GM12892 (cell line): Measurements from ENCODE around the gene ADCY7.

Experiments
- POLR2A ChIP-seq: IDR thresholded peaks from 2 replicates; pipeline ENCODE4 v1.6.1; 2011; ENCODE audit warnings: low read depth, low read length, control low read depth
- POLR2AphosphoS5 ChIP-seq: IDR thresholded peaks from 2 replicates; pipeline ENCODE4 v1.6.1; 2011; ENCODE audit warnings: low read depth, low read length, control low read depth
- TAF1 ChIP-seq: IDR thresholded peaks from 2 replicates; pipeline ENCODE4 v1.6.1; 2011; ENCODE audit warnings: low read depth, mild to moderate bottlenecking, control low read depth, low read length, borderline replicate concordance

DNA sequence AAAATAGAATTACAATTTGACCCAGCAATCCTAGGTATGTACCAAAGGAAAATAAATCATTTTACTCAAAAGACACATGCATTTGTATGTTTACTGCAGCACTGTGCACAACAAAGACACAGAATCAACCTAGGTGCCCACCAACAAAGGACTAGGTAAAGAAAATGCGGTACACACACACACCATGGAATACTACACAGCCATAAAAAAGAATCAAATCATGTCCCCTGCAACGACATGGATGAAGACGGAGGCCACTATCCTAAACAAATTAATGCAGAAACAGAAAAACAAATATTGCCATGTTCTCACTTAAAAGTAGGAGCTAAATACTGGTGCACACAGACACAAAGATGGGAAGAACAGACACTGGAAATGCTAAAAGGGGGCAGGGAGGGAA is 66.2 kb downstream of the ADCY7 start:
- no peak for TF ChIP-seq POLR2A
- TF ChIP-seq TAF1: no peak
- TF ChIP-seq POLR2AphosphoS5: no peak
